Gastrocnemius medialis (tissue), 4 donors: Measurements from ENCODE around the gene VIPR2. TPM values are rescaled to one million over a fixed set of nuclear protein-coding genes. Genes with fewer than 3 reads are reported as not detected.

ENCODE experiments used
- ATAC-seq, 2 donors: fragments of 150-250 bp; one replicate each; pipeline ENCODE4 v1.9.1; 2016
- DNase-seq, 2 donors: peaks; one replicate each; pipeline ENCODE4 v3.0.0-alpha.2; 2019
- H3K27ac ChIP-seq, 4 donors: fragments of 200-600 bp; sonication (generic); 1 replicate in 1 of 4; 2 replicates in 3 of 4; pipeline ENCODE4 v1.5.1; 2016 to 2018; ENCODE audit warnings: mild to moderate bottlenecking in 2 of 4, moderate library complexity in 1 of 4
- H3K27me3 ChIP-seq, 3 donors: fragments of 200-600 bp; sonication (generic) in 2 of 3; 1 replicate in 1 of 3; 2 replicates in 2 of 3; pipeline versions ENCODE4 v1.5.1 to v1.6.0; 2016 to 2019; ENCODE audit warnings: mild to moderate bottlenecking in 1 of 3, moderate library complexity in 1 of 3
- H3K36me3 ChIP-seq, 2 donors: fragments of 200-600 bp; sonication (generic) in 1 of 2; one replicate each; pipeline ENCODE4 v1.5.1; 2017 to 2018
- H3K4me1 ChIP-seq, 2 donors: fragments of 200-600 bp; sonication (generic) in 1 of 2; one replicate each; pipeline ENCODE4 v1.5.1; 2016 to 2017; ENCODE audit warnings: mild to moderate bottlenecking in 2 of 2
- H3K4me3 ChIP-seq, 4 donors: fragments of 200-600 bp; sonication (generic) in 3 of 4; 1 replicate in 1 of 4; 2 replicates in 3 of 4; pipeline ENCODE4 v1.5.1; 2016 to 2019; ENCODE audit warnings: mild to moderate bottlenecking in 2 of 4
- H3K9me3 ChIP-seq, 3 donors: fragments of 200-600 bp; sonication (generic) in 2 of 3; 1 replicate in 1 of 3; 2 replicates in 2 of 3; pipeline ENCODE4 v1.5.1; 2016 to 2019
- CTCF ChIP-seq, 5 experiments: fragments of 450-650 bp in 3 of 5; fragments of 200-600 bp in 2 of 5; sonication (generic) in 2 of 5; IDR thresholded peaks in 4 of 5; conservative IDR thresholded peaks in 1 of 5; 1 replicate in 4 of 5; 2 replicates in 1 of 5; pipeline ENCODE4 v1.5.1; 2016 to 2019; ENCODE audit warnings: antibody characterized with exemption in 5 of 5, mild to moderate bottlenecking in 3 of 5, moderate library complexity in 3 of 5
- POLR2A ChIP-seq, 2 donors: fragments of 450-650 bp; IDR thresholded peaks; one replicate each; pipeline ENCODE4 v1.6.1; 2017; ENCODE audit warnings: antibody characterized with exemption in 2 of 2, mild to moderate bottlenecking in 2 of 2, moderate library complexity in 2 of 2
- in situ Hi-C, 4 donors: fragments of 200-750 bp; cut with MboI; loops; one replicate each; pipeline versions ENCODE4 v1.15.0 to v1.8.0; 2017; ENCODE audit warnings: low sequenced_read_pairs in 4 of 4
- intact Hi-C: fragments of 100-400 bp; cut with DNase I; formaldehyde crosslinking; loops from one replicate; pipeline ENCODE4 v1.15.1; 2023; ENCODE audit warnings: low total_unique reads
- total RNA-seq, 4 donors: library from RNA; depleted of rRNA; stranded (reverse); fragments of >200 nt; gene quantifications; one replicate each; pipeline versions ENCODE4 v1.1.0 to v1.2.3, GENCODE V29; 2016

The VIPR2 gene
- 1 to 10 TPM in 2 of 4 donors, under 1 TPM in 2; 0.39 to 2.2 (median 0.80) TPM for total RNA-seq

- peaks cover 0 to 16% (median 7%) of the 10 kb centered on the region in 3 donors for H3K27me3 ChIP-seq
- in situ Hi-C loops = no loop called here
- no peak within 1 kb of the TSS for H3K27ac ChIP-seq
- no peaks in the 10 kb centered on the region for H3K36me3 ChIP-seq
- H3K9me3 ChIP-seq = no peaks in the 10 kb centered on the region
- DNase-seq (no peak), ATAC-seq (no peak)
- H3K4me3 ChIP-seq = peak within 1 kb of the TSS; percentile 63 to 79 (median 65)
- intact Hi-C loops = loop anchor here (5.0 kb wide), 1 partner anchor 113 kb away; no protein-coding TSS in a partner anchor
- no peak for TF ChIP-seq CTCF (IDR thresholded peaks at IDR 0.05 in 4 of 5, conservative IDR thresholded peaks at IDR 0.05 in 1 of 5)
- TF ChIP-seq POLR2A (IDR thresholded peaks at IDR 0.05) = no peak
- H3K4me1 ChIP-seq = peaks cover 10 to 11% of the 10 kb centered on the region in 2 donors
Measured at GRCh38 chr7:159144758-159145489, at the start of gene VIPR2. VIPR2 (minus strand) TSS chr7:159144867; CDS start chr7:159144771, 96 bp downstream.

- ATAC-seq (no peak), DNase-seq (no peak)
- Histone ChIP-seq H3K36me3 (no peaks in the 10 kb centered on the region), H3K27ac (no peak overlapping the region), H3K27me3 (no peaks in the 10 kb centered on the region), H3K4me3 (no peak overlapping the region), H3K4me1 (no peaks in the 10 kb centered on the region), H3K9me3 (no peaks in the 10 kb centered on the region)
- in situ Hi-C loops (no loop called here), intact Hi-C loops (no loop called here)
- TF ChIP-seq CTCF (IDR thresholded peaks at IDR 0.05 in 4 of 5, conservative IDR thresholded peaks at IDR 0.05 in 1 of 5) (no peak), POLR2A (IDR thresholded peaks at IDR 0.05) (no peak)
Measured at GRCh38 chr7:159193543-159194090, 49.0 kb upstream of the VIPR2 start.

- H3K36me3 ChIP-seq = no peaks in the 10 kb centered on the region
- DNase-seq (no peak), ATAC-seq (no peak)
- H3K27me3 ChIP-seq = no peaks in the 10 kb centered on the region
- no peak overlapping the region for H3K4me3 ChIP-seq
- H3K4me1 ChIP-seq = no peaks in the 10 kb centered on the region
- intact Hi-C loops = no loop called here
- no peak overlapping the region for H3K27ac ChIP-seq
- in situ Hi-C loops = no loop called here
- no peak for TF ChIP-seq POLR2A (IDR thresholded peaks at IDR 0.05)
- no peak for TF ChIP-seq CTCF (IDR thresholded peaks at IDR 0.05 in 4 of 5, conservative IDR thresholded peaks at IDR 0.05 in 1 of 5)
- peaks cover 0 to 2% (median 0%) of the 10 kb centered on the region in 3 donors for H3K9me3 ChIP-seq
Measured at GRCh38 chr7:159192725-159193453, 48.2 kb upstream of the VIPR2 start.

GRCh38 chr7:159192013-159192412, 47.3 kb upstream of the VIPR2 start:
- Histone ChIP-seq H3K27me3 (no peaks in the 10 kb centered on the region), H3K36me3 (no peaks in the 10 kb centered on the region), H3K4me3 (no peak overlapping the region), H3K4me1 (no peaks in the 10 kb centered on the region), H3K27ac (no peak overlapping the region), H3K9me3 (peaks cover 0 to 11% (median 0%) of the 10 kb centered on the region in 3 donors)
- no peak for DNase-seq
- no peak for ATAC-seq
- no peak for TF ChIP-seq POLR2A (IDR thresholded peaks at IDR 0.05)
- TF ChIP-seq CTCF (IDR thresholded peaks at IDR 0.05 in 4 of 5, conservative IDR thresholded peaks at IDR 0.05 in 1 of 5) = no peak
- in situ Hi-C loops (no loop called here), intact Hi-C loops (no loop called here)
